ENCODE measurements around the gene FNDC3A.

GRCh38 chr13:49213997-49214916 is 238.5 kb downstream of the FNDC3A start:
- TF ChIP-seq HDAC6 (IDR thresholded peaks at IDR 0.05; ENCODE audit: low read depth, low read length) (no peak), NR2C2 (CRISPR knock-in tag; IDR thresholded peaks at IDR 0.05) (no peak), NR2C2 (tag; IDR thresholded peaks at IDR 0.05) (no peak), POLR2A (conservative IDR thresholded peaks at IDR 0.05) (no peak), EZH2 (IDR thresholded peaks at IDR 0.05; ENCODE audit: borderline replicate concordance, low read depth, low read length) (no peak)
